Measurements from ENCODE around the gene NAV2.
A peak's percentile ranks its signal among the peaks of the same experiment; 100 is the strongest.
"Not testable (repeated sequence)": the region's sequence is repeated elsewhere in the genome, so short reads cannot be mapped to it uniquely, and the experiment has no call there.

Gene NAV2

DNA sequence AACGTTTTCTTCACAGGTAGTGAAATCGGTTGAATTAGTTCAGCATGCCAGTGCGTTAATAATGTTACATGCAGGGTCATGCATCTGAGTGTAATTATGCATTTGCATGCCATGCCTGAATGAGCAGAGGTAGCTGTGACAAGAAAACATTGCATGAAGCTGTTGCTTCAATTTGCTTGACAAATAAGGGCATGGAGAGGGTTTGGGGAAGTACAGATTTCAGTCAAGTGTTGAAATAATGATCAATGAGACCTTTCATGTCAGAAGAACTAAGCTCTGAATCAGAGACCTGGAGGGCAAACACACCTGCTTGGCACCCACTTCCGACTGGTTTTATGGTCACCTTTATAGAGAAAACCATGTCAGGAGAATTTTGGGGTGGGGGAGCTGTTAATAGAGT, 226.2 kb downstream of the NAV2 start:
- DNase-seq, result no peak

DNA sequence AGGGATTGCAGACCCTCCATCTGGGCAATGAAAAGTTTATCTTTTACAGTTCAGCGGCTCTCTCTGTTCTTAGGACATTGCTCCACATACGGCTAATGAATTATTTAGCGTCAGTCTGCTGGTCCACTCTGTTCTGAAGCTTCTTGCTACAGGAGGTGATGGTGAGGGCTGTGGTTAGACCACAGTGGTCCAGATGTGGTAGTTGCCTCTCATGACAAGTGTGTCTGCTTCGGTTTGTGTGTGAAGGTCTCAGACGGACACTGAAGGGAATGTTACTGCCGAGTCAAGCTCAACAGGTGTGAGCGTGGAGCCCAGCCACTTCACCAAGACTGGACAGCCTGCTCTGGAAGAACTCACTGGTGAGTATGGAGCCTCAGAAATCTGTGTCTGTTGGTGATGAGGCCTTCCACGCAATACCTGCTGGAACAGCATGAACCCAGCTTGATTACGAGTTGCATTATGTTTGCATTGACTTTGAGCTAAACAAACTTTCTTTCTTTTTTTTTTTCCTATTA, 226.8 kb downstream of the NAV2 start:
- no peak for DNase-seq

GRCh38 chr11:19940831-19941230, 228.2 kb downstream of the NAV2 start:
- no peak for DNase-seq

DNA sequence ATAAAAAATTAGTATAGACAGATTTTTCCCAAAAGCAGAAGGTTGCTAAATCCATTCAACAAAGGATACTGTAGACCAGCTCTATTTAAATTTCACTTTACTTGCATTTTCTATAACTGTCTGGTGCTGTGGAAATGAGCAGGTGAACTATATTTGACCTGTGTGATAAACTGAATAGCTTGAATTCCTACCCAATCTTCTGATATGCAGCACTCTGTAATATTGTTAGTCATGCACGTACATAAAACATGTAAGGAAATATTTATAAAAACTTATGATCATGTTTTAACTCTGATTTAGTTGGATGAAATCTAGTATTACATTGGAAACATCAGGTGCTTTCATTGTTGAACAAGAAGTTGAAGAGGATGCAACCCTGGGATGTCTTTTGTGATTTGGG, 234.0 kb downstream of the NAV2 start:
- DNase-seq, result no peak

GRCh38 chr11:19947537-19948114, 235.0 kb downstream of the NAV2 start:
- no peak for DNase-seq

DNA sequence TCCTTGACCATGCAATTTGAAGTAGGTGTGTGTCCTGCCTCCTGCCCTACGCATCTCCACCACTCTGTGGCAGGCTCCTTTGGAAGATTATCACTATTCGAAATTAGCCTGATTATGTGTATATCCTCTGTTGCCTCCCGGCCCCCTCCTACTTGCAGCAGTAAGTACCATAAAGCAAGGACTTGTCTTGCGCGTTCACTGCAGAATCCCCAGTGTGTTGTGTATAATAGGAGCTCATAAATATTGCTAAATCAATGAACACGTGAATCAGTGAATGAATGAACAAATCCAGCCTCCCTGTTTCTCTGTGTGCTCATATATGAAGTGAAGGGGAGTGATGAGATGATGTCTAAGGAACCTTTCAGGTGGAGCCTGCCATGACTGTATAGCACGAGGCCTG, 237.0 kb downstream of the NAV2 start:
- DNase-seq, result no peak

GRCh38 chr11:19951558-19952115, 239.0 kb downstream of the NAV2 start:
- peak in 1 of 56 donors; percentile 10 for DNase-seq

- DNase-seq, result no peak
These were observed 239.5 kb downstream of the NAV2 start for GRCh38 chr11:19952116-19952605.

- no peak for DNase-seq
These were observed 240.3 kb downstream of the NAV2 start for GRCh38 chr11:19952911-19953310.

DNA sequence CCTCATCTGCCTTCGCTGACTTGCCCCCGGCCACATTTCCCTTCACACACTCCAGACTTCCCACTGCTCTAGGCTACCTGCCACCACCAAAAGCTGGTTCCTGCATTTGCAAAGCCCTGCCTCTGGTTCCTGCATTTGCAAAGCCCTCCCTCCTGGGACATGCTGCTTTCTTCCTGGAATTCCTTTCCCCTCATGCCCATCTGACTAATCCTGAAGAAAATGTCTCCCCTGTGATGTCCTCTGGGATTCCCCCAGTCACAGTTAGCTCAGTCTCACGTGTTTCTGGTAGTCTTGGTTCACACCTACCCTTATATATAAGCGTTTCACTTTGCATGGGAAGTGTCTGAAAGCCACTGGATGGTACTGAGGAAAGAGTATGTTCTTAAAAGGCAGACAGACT, 240.7 kb downstream of the NAV2 start:
- no peak for DNase-seq

- peak in 13 of 56 donors; percentile 12 to 50 (median 18) for DNase-seq
These were observed 241.3 kb downstream of the NAV2 start for GRCh38 chr11:19953909-19954308.

DNA sequence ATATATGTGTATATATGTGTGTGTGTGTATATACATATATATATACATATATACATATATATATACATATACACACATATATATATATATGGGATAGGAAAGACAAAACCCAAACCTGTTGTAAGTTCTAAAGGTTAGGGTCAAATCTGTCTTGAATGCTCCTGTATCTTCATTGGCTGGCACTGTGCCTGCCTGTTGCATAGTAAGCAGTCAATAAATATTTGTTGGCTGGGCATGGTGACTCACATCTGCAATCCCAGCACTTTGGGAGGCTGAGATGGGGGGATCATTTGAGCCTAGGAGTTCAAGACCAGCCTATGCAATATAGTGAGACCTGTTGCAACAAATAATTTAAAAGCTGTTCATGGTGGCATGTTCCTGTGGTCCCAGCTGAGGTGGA, 242.3 kb downstream of the NAV2 start:
- no peak for DNase-seq

- no peak for DNase-seq
These were observed 243.0 kb downstream of the NAV2 start for GRCh38 chr11:19955660-19956059.

DNA sequence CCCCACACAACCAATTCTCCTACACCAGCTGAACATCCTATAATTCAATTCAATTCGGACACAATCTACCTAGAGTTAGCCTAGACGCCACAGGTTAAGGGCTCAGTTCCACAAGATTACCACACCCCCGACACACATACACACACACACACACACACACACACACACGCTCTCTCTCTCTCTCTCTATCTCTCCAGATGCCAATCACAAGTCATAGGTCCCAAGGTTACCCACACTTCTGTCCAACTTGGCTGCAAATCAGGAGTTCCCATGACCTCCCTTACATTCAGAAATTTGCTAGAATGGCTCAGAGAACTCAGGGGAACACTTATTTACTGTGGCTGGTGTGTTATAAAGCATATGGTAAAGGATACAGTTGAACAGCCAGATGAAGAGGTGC, 243.6 kb downstream of the NAV2 start:
- DNase-seq, result no peak

DNA sequence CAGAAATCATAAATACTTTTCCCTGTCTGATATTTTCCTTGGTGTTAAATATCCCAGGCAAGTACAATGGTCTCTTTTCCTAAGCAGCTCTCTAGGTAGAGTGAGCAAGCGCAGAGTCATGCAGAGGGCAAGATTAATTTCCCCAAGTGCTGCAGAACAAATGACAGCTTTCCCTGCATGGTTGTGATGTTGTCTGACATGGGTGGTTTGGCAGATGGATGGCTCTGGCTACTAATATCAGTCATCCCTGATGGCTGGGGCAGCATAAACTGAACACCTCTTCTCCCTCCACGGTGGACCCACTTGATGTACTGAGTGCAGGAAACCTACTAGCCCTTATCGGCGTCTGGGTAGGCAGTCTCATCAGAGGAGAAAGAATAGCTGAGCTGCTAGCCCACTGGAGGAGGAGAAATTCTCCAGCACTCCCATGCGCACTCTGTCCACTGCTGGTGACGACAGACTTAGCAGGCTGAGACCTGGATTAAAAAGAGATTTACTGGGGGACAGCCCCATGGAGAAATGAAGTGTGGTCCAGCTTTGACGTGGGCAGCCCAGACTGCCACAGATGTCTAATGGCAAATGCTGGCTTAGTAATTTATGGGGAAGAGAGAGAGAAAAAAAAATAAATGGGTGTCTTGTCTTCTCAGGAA, 244.8 kb downstream of the NAV2 start:
- DNase-seq, result no peak

DNA sequence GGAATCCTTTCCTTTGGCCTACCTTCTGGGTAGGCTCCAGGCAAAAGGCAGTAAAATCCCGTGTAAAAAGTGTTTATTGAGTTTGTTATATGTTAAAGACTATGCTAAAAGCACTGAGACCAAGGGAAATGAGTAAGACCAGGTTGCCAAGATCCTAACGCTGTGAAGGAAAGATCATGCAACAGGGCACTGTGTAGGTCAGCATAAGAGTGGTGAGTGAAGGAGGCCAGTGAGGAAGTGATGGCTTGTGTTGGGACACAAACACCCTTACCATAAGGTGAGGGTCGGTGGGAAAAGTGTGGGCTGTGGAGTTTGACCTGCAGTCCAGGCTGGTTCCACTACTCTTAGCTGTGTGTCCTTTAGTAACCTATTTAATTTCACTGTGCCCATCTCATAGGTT, 245.6 kb downstream of the NAV2 start:
- DNase-seq, result no peak

DNA sequence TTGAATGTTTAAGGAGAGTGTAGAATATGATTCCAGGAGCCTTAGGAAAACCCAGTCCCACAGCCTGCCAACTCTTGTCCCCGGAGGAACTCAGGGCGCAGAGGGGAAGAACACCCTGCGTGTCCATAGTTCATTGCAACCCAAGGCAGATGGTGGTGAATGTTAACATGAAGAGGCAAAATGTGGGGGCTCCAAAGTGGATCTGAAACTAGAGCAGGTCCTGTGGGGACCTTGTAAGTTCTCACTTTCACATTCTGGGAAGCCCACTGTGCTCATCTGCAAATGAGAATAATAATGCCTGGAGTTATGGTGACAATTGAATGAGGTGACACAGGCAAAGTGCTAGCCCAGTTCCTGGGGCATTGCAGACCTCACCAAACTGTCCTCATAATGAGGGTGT, 246.6 kb downstream of the NAV2 start:
- DNase-seq, result no peak

DNA sequence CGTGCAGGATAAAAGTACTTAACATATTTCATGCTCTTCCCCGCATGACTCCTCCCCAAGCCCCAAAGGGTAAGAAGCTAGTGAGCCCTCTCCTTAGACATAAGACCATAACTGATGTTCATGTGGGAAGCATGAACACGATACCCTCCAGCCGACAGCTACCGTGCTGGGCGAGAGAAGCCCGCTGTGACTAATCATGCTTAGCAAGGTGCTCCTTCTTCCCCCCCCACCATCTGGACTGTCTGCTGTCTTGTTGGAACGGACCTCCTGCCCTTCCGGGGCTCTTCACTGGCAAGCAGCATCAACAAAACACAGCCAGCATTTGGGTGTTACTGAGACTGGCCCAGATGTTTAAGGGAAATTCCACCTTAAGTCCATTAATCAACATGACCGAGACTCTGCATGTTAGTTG, 247.0 kb downstream of the NAV2 start:
- no peak for DNase-seq

GRCh38 chr11:19960410-19960809, 247.8 kb downstream of the NAV2 start:
- not testable (repeated sequence) for DNase-seq

DNA sequence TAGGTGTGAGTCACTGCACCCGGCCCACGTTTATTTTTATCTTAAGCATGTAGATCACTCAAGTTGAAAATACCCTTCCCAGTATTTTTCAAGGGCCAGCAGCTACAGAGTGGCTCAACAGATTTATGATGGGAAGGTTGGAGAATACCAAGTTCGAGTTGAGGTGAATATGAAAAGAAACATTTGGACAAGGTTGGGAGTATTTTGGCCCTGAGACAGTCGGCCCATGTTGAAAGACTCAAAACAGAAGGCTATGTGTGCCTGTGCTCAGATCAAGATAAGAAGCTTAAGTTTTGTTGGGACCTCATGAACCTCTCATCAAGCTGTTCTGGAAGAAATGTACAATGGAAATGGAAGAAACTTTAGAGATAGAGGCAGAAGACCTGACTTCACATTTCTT, 248.6 kb downstream of the NAV2 start:
- DNase-seq, result no peak

- DNase-seq, result no peak
These were observed 249.6 kb downstream of the NAV2 start for GRCh38 chr11:19962053-19962800.

DNA sequence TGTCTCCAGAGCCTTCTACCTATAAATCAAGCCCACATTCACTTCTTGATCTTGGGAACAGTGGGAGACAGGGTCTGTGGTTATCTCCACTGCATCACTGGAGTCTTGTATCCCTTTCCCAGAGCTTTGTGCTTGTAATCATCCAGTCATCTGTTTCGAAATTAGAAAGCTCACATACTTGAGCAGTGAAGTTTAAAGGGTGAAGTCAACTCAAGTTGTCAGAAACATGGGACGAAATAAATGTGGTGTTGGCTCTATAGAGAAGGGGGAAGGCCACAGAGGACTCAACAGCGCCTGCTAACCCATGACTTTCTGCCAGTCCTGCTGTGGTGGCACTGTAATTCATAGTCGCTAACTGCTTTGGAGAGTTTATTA, 250.2 kb downstream of the NAV2 start:
- no peak for DNase-seq

Data from nucleus accumbens (tissue), 56 donors.